Transverse colon (tissue), 4 donors: ENCODE data around the gene CCNL2. TPM values are rescaled to one million over a fixed set of nuclear protein-coding genes. Genes with fewer than 3 reads are reported as not detected.

Experiments used
- DNase-seq: peaks from one replicate; pipeline ENCODE4 v3.0.0-alpha.2; 2019
- H3K27ac ChIP-seq, 4 donors: fragments of 200-600 bp; sonication (generic); 2 replicates each; pipeline ENCODE4 v1.5.1; 2016 to 2018; ENCODE audit warnings: inconsistent platforms in 4 of 4
- H3K27me3 ChIP-seq: fragments of 200-600 bp; sonication (generic); 2 replicates; pipeline ENCODE4 v1.5.1; 2017; ENCODE audit warnings: inconsistent platforms
- H3K36me3 ChIP-seq, 4 donors: fragments of 200-600 bp; sonication (generic); 2 replicates each; pipeline ENCODE4 v1.5.1; 2017 to 2019; ENCODE audit warnings: inconsistent platforms in 4 of 4
- H3K4me1 ChIP-seq, 4 donors: fragments of 200-600 bp; sonication (generic); 2 replicates each; pipeline ENCODE4 v1.5.1; 2017 to 2020; ENCODE audit warnings: inconsistent platforms in 4 of 4
- H3K4me3 ChIP-seq, 4 donors: fragments of 200-600 bp; sonication (generic); 1 replicate in 1 of 4; 2 replicates in 3 of 4; pipeline versions ENCODE4 v1.5.1 to v1.6.1; 2017 to 2019; ENCODE audit warnings: inconsistent platforms in 4 of 4
- H3K9me3 ChIP-seq, 2 donors: fragments of 200-600 bp; sonication (generic); 2 replicates each; pipeline ENCODE4 v1.5.1; 2017 to 2019; ENCODE audit warnings: inconsistent platforms in 2 of 2
- CTCF ChIP-seq, 5 experiments: fragments of 200-600 bp in 3 of 5; fragments of 450-650 bp in 2 of 5; sonication (generic) in 3 of 5; IDR thresholded peaks; 1 replicate in 2 of 5; 2 replicates in 3 of 5; pipeline ENCODE4 v1.5.1; 2016 to 2017; ENCODE audit warnings: antibody characterized with exemption in 5 of 5, inconsistent platforms in 3 of 5, mild to moderate bottlenecking in 2 of 5, moderate library complexity in 1 of 5
- EP300 ChIP-seq: sonication (generic); formaldehyde crosslinking; IDR thresholded peaks from one replicate; pipeline ENCODE4 v1.6.1; 2017; ENCODE audit warnings: antibody characterized with exemption, low read depth
- POLR2A ChIP-seq: fragments of 450-650 bp; IDR thresholded peaks from one replicate; pipeline ENCODE4 v1.6.1; 2016; ENCODE audit warnings: antibody characterized with exemption, mild to moderate bottlenecking, moderate library complexity
- POLR2AphosphoS5 ChIP-seq, 3 donors: sonication (generic); formaldehyde crosslinking; IDR thresholded peaks; one replicate each; pipeline ENCODE4 v1.6.1; 2016; ENCODE audit warnings: antibody characterized with exemption in 3 of 3
- WGBS, 2 donors: methylation state at CpG; one replicate each; pipeline ENCODE4 v1.1.5; 2018; ENCODE audit warnings: low coverage in 1 of 2; 5-methylcytosine and 5-hydroxymethylcytosine counted together
- in situ Hi-C, 4 donors: fragments of 200-750 bp; cut with MboI; loops; one replicate each; pipeline versions ENCODE4 v1.15.0 to v1.15.1; 2017; ENCODE audit warnings: low sequenced_read_pairs in 3 of 4, low pct_ligation_motif_present in 1 of 4, low pct_unique_long_range_greater_than_20kb in 1 of 4
- intact Hi-C: fragments of 100-400 bp; cut with DNase I; formaldehyde crosslinking; loops from one replicate; pipeline ENCODE4 v1.15.1; 2023; ENCODE audit warnings: low total_unique reads
- total RNA-seq, 4 donors: library from RNA; depleted of rRNA; stranded (reverse); fragments of >200 nt; gene quantifications; one replicate each; pipeline ENCODE4 v1.1.0, GENCODE V29; 2016

CCNL2 gene
- total RNA-seq, 4 donors from 2014 or later, result 169 to 657 (median 349) TPM

GRCh38 chr1:1376551-1377226 is 22.4 kb downstream of the CCNL2 start:
- intact Hi-C loops, result loop anchor here (10.0 kb wide), 1 partner anchor 362 kb away; the partner anchor contains the start of gene ISG15
- Histone ChIP-seq H3K36me3 (no peaks in the 10 kb centered on the region), H3K9me3 (no peaks in the 10 kb centered on the region), H3K27me3 (no peaks in the 10 kb centered on the region), H3K27ac (peak overlapping the region in 1 of 4 donors; percentile 99), H3K4me3 (no peak overlapping the region), H3K4me1 (peaks cover 25 to 32% (median 26%) of the 10 kb centered on the region in 4 donors)
- WGBS, 2 donors, result 92% methylated on average over 10 of the region's 10 CpGs; no CpG with 5 or more reads in 1 of the 2 donors
- DNase-seq, result no peak
- in situ Hi-C loops, result no loop called here
- TF ChIP-seq CTCF (IDR thresholded peaks at IDR 0.05), result no peak
- TF ChIP-seq EP300, result no peak
- TF ChIP-seq POLR2A, result no peak
- TF ChIP-seq POLR2AphosphoS5 (IDR thresholded peaks at IDR 0.05), result no peak

GRCh38 chr1:1374929-1375662 is 24.0 kb downstream of the CCNL2 start, which contains the start of gene AURKAIP1:
TSS of gene AURKAIP1 (minus strand) at chr1:1375207. CDS start at chr1:1374756, 451 bp downstream.
- peak within 1 kb of the TSS; percentile 92 to 99 (median 96) for H3K27ac ChIP-seq
- in situ Hi-C loops, result no loop called here
- H3K9me3 ChIP-seq, result no peaks in the 10 kb centered on the region
- intact Hi-C loops, result loop anchor here (2.0 to 10.0 kb wide), 2 partner anchors 18 to 360 kb away; partner anchors contain the start of gene ISG15
- no peaks in the 10 kb centered on the region for H3K36me3 ChIP-seq
- peak; percentile 98 for DNase-seq
- H3K27me3 ChIP-seq, result no peaks in the 10 kb centered on the region
- WGBS, 2 donors, result 0% methylated on average over 15 of the region's 85 CpGs; no CpG with 5 or more reads in 1 of the 2 donors
- H3K4me1 ChIP-seq, result peaks cover 26 to 34% (median 30%) of the 10 kb centered on the region in 4 donors
- TF ChIP-seq POLR2AphosphoS5 (IDR thresholded peaks at IDR 0.05) (peak; percentile 72 to 85 (median 77)), EP300 (no peak), CTCF (IDR thresholded peaks at IDR 0.05) (peak in 4 of 5 experiments; percentile 12 to 53 (median 32)), POLR2A (peak; percentile 62)
- H3K4me3 ChIP-seq, result peak within 1 kb of the TSS; percentile 90 to 99 (median 95)

- 1% methylated on average over 10 of the region's 24 CpGs; no CpG with 5 or more reads in 1 of the 2 donors for WGBS, 2 donors
- H3K27me3 ChIP-seq, result no peaks in the 10 kb centered on the region
These were observed 24.6 kb downstream of the CCNL2 start for GRCh38 chr1:1374589-1374928.

More at GRCh38 chr1:1374589-1374928, 24.6 kb downstream of the CCNL2 start:
- Histone ChIP-seq H3K9me3 (no peaks in the 10 kb centered on the region), H3K4me1 (peaks cover 26 to 34% (median 30%) of the 10 kb centered on the region in 4 donors), H3K27ac (peak overlapping the region; percentile 92 to 99 (median 96)), H3K36me3 (no peaks in the 10 kb centered on the region), H3K4me3 (peak overlapping the region; percentile 90 to 99 (median 95))
- intact Hi-C loops (loop anchor here (2.0 to 10.0 kb wide), 2 partner anchors 18 to 360 kb away; partner anchors contain the start of gene ISG15), in situ Hi-C loops (no loop called here)
- DNase-seq, result peak; percentile 27
- TF ChIP-seq CTCF (IDR thresholded peaks at IDR 0.05) (no peak), POLR2A (no peak), EP300 (no peak), POLR2AphosphoS5 (IDR thresholded peaks at IDR 0.05) (no peak)
